IPS-NIHi7 (cell line): ENCODE results near the gene STRADB.
"Not testable (repeated sequence)": the region's sequence is repeated elsewhere in the genome, so short reads cannot be mapped to it uniquely, and the experiment has no call there.

Source experiments
- DNase-seq: peaks from one replicate; pipeline ENCODE4 v3.0.0; 2012; ENCODE audit warnings: mixed read lengths; ENCODE audit errors: extremely low spot score

STRADB gene

GRCh38 chr2:201430839-201431238 lies 20.7 kb upstream of the STRADB start:
- DNase-seq, result no peak

DNA sequence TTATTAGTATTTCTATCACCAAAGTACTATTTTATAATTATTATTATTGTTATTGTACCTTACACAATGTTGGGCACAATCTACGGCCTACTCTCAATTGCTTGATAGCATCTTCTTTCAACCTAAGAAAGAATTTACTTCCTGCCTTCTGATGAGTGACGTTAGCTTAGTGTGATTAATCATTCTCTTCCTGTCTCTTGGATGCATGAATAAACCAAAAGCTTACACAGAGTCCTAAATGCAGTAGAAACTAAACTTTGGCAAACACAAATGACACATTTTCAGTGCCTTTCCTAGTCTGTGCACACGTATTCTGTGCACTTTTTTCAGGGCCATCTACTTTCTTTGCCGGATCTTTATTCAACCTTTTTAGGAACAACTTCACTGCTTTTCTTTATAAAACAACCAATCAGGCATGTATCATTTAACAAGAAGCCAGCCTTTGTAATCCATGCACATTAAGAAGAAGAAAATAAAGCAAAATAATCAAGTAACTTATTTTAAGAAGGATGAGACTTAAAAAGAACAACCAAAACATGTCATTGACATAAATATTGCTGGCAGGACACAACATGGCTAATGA lies 19.4 kb upstream of the STRADB start:
- DNase-seq, result no peak

DNA sequence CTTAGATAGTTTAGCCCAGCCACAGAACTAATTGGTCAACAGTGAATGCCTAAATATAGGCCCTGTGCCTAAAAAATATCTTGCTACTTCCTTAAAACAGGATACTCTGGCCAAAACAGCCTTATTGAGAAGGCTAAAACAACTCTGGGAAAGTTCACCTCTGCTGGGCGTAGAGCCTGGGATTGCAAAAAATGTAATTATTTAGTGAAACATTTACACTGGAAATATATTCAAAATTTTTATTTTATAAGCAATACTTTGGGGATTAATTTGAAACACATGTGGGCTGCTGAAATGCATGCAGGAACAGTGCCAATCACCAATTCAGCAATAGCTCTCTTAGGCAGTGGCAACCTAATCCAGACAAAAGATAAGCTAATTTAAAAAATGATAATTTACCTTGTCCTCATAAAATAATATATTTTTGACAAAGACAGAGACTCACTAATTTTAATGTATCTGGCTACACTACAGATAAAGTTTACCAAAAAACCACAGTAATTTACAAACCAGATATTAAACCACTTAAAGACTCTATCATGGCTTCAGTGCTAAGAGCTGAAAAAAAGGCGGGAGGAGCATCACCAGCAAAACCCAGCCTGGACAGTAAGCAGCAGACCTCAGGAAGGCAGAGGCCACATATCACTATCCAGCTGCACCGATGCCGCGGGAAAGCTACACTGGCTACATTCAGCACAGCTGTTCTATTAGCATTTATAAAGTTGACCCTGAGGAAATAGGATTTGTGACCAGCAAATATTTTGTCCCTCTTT lies 18.7 kb upstream of the STRADB start:
- DNase-seq, result peak; percentile 17

- DNase-seq, result peak; percentile 20
Observed at GRCh38 chr2:201433394-201433995, 18.0 kb upstream of the STRADB start.

DNA sequence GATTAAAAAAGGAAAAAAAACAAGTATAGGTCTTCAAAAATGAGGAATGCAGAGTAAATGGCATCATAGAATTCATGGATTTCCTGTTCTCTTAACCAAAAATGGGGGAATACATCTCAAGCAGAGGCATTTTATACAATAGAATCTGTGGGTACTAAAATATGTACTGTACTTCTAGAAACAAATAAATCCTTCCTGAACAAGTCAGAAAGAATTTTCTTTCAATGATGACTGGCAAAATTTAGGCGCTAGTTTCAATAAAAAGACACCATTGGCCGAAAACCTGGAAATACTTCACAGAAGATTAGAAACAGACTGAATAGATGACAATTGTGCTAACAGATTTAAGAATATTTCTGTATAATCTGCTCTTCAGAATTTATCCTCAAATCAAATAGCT lies 15.4 kb upstream of the STRADB start:
- no peak for DNase-seq

DNA sequence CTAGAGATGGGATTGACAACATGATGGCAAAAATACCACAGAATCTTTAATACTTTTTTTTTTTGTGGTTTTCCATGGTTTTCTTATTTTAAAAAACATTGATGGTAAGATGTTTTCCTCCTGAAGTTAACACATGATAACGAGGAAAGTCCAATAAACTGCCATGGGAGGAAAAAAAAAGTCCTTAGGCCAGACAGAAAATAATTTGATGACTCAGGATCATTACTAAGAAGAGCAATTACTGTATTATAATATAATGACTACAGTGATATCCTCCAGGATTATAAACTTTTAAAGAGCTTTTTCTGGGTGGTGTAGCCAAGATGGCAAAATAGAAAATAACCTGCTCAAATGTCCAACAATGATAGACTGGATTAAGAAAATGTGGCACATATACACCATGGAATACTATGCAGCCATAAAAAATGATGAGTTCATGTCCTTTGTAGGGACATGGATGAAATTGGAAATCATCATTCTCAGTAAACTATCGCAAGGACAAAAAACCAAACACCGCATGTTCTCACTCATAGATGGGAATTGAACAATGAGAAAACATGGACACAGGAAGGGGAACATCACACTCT lies 12.1 kb upstream of the STRADB start:
- DNase-seq, result not testable (repeated sequence)

DNA sequence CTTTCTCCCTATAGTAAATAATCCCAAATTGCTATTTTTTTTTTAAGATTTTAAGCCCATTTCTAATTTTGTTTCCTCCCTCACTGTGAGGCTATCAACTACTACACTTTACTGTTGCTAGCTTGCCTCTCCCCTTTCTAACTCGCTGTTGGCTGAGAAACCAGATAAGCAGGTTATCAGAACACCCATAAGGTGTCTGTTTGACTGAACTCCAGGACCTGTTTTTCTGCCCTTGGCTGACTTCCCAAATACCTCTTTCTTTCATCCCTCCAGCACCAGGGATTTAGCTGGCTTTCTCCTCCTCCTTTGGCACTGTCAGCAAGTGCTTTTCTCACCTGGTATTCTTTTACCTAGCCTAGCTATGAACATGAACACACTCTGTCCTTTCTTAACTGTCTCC lies 11.4 kb upstream of the STRADB start:
- DNase-seq, result peak; percentile 27

DNA sequence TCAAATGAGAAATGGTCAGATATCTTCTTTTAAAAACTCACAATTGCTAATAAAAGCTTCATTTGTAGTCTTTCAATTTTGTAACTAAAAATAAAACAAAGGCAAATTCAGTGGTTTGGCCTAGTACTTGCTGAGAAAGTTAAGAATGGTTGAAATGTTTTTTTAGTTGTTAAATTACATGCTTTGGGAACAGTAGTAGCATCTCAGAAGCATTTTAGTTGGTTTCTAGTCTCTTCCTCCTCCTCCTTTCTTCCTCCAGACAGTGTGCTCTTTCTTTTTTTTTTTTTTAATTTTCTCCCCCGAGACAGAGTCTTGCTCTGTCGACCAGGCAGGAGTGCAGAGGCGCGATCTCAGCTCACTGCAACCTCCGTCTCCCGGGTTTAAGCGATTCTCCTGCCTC lies 10.1 kb upstream of the STRADB start:
- DNase-seq, result no peak

GRCh38 chr2:201444746-201445465 lies 6.6 kb upstream of the STRADB start:
- no peak for DNase-seq

- no peak for DNase-seq
Observed at GRCh38 chr2:201447086-201447485, 4.5 kb upstream of the STRADB start.

GRCh38 chr2:201448061-201448460 lies 3.5 kb upstream of the STRADB start:
- no peak for DNase-seq

DNA sequence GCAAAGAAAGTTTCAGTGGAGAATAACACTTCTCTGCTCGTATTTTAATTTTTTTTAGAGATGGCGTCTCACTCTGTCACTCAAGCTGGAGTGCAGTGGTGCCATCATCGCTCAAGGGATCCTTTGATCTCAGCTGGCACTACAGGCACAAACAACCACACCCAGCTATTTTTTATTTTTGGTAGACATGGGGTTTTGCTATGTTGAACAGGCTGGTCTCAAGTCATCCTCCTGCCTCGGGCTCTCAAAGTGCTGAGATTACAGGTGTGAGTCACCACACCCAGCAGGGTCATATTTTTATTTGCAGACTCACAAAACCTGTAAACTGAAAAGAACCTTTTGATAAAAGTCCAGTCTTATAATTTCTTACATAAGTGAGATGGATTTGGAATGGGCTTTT lies 2.8 kb upstream of the STRADB start:
- no peak for DNase-seq

DNA sequence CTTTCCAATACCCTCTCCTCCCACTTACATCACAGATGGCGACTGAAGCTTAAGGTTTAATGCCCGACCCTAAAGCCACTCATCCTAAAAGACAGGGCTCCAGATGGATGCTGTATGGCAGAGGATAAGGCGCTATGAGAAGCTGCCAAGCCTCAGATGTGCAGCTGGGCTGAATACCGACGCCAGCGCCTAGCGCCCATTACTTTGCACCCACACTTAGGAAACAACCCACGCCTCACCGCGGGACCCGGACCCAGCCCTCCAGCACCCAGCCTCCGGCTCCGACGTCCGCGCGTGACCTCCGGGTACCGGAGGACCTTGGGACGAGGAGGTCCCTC lies 617 bp upstream of the STRADB start:
- DNase-seq, result peak; percentile 33

GRCh38 chr2:201452058-201452921 lies 750 bp downstream of the STRADB start:
- no peak for DNase-seq

DNA sequence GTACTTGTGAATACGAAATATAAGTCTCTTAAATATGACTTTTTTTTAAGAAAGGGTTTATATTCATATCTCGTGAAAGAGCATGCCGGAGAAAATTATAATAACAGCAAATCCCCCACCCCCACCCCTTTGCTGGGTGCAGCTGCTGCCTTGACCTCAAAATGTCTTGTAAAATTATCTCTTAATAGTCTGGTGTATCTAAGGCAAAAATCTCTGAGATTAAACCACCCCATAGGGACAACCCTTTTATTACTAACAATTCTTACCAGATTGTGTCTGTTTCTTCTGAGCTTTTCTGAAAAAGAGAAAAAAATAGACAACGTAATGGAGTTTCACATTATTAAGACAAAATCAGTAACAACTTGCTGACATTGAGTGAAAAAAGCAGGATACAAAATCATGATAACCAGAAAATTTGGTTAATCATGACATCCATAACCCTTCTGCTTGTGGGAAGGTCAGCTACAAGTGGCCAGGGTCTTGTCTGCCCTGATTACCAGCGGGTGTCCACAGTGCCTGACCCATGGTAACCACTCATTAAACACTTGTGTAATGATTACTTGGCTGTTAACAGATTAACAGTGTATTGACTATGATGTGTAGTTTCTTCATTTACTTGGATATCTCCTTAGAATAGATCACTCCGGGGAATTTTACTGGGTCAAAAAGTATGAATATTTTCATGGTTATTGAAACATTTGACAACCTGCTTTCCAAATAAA lies 1.5 kb downstream of the STRADB start:
- DNase-seq, result no peak

DNA sequence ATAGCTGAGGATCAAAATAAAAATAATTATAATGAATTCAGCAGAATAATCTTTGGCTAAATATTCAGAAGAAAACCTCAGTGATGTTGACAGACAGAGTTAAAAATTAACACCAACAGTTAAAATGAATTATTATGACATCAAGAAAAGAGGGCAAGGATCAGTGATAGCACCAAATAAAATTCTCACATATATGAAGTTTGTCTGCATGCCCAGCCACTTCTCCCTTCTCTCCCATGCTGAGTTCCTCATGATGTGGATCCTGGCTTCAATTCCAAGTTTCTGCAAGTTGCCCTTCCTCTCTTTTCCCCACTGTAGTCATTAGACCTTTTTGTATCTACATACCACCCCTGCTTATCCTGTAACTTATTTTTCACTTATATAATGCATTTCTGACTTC lies 6.8 kb downstream of the STRADB start:
- no peak for DNase-seq

DNA sequence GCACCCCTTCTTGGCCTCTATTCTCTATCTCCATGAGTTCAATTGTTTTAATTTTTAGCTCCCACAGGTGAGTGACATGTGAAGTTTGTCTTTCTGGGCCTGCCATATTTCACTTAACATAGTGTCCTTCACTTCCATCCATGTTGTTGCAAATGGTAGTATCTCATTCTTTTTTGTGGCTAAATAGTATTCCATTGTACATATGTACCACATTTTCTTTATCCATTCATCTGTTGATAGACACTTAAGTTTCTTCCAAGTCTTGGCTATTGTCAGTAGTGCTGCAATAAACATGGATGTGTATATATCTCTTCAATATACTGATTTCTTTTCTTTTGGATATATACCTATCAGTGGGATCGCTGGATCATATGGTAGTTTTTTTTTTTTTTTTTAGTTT lies 9.0 kb downstream of the STRADB start:
- no peak for DNase-seq

- DNase-seq, result no peak
Observed at GRCh38 chr2:201464547-201464946, 13.0 kb downstream of the STRADB start.

- DNase-seq, result no peak
Observed at GRCh38 chr2:201465524-201465971, 14.0 kb downstream of the STRADB start.

DNA sequence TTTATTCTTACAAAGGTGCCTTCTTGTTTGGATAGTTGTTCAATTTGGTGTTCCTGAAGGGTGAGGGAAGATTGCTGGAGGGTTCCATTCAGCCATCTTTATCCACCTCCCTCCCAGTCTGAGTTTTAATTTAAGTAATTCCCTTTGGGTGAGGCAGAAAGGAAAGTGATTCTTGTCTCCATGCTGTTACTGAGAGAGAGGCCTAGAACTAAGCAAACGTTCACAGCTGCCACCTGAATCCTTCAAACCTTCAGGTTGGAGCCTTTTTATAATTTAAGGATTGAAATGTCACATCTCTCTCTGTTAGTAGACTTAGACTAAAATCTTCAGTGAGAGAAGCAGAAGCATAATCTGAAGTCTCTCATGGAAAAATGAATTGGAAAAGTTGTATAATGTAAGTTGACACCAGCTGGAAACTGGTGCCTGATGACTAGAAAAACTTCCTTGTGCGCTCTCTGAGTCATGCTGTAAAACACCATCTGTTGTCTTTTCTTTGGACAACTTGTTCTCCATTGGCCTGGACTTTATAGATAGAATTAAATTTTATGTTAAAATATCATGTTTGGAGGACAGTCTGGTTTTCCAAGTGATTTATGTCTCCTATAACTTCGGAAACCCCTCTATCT lies 14.6 kb downstream of the STRADB start:
- DNase-seq, result no peak
